Gastrocnemius medialis (tissue), 4 donors: ENCODE data around the gene SELENOH.

Experiments
- POLR2A ChIP-seq, 2 donors: fragments of 450-650 bp; IDR thresholded peaks; one replicate each; pipeline ENCODE4 v1.6.1; 2017; ENCODE audit warnings: antibody characterized with exemption in 2 of 2, mild to moderate bottlenecking in 2 of 2, moderate library complexity in 2 of 2
- TF ChIP-seq, protein P1 (sequence below), 5 experiments: fragments of 450-650 bp in 3 of 5; fragments of 200-600 bp in 2 of 5; sonication (generic) in 2 of 5; IDR thresholded peaks in 4 of 5; conservative IDR thresholded peaks in 1 of 5; 1 replicate in 4 of 5; 2 replicates in 1 of 5; pipeline ENCODE4 v1.5.1; 2016 to 2019; ENCODE audit warnings: antibody characterized with exemption in 5 of 5, mild to moderate bottlenecking in 3 of 5, moderate library complexity in 3 of 5

DNA sequence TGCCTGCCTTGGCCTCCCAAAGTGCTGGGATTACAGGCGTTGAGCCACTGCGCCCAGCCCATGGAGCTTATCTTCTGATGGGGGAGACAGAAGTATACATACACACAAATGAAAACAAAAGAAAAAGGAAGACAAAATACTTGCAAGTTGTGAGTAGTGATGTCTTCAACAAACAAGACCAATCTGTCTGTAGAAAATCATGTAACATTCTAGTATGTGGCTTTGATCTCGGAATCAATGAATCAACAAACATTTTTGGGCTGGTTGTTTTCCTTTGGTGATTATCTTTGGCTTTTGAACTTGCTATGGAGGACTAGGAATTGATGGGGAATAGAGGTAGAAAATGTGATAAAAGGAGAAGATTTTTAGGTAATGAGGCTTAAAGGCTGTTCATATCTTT, 16.9 kb downstream of the SELENOH start:
- TF ChIP-seq, protein P1, sequence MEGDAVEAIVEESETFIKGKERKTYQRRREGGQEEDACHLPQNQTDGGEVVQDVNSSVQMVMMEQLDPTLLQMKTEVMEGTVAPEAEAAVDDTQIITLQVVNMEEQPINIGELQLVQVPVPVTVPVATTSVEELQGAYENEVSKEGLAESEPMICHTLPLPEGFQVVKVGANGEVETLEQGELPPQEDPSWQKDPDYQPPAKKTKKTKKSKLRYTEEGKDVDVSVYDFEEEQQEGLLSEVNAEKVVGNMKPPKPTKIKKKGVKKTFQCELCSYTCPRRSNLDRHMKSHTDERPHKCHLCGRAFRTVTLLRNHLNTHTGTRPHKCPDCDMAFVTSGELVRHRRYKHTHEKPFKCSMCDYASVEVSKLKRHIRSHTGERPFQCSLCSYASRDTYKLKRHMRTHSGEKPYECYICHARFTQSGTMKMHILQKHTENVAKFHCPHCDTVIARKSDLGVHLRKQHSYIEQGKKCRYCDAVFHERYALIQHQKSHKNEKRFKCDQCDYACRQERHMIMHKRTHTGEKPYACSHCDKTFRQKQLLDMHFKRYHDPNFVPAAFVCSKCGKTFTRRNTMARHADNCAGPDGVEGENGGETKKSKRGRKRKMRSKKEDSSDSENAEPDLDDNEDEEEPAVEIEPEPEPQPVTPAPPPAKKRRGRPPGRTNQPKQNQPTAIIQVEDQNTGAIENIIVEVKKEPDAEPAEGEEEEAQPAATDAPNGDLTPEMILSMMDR (IDR thresholded peaks at IDR 0.05 in 4 of 5, conservative IDR thresholded peaks at IDR 0.05 in 1 of 5) = no peak
- no peak for TF ChIP-seq POLR2A (IDR thresholded peaks at IDR 0.05)
